Neural progenitor cell (in vitro differentiated cells): ENCODE measurements around the gene METTL9.
"Not testable (repeated sequence)": the region's sequence is repeated elsewhere in the genome, so short reads cannot be mapped to it uniquely, and the experiment has no call there.

Experiments used
- CTCF ChIP-seq: fragments of 200-600 bp; sonication (generic); IDR thresholded peaks from 2 replicates; pipeline ENCODE4 v1.5.1; 2017; ENCODE audit warnings: antibody characterized with exemption, mild to moderate bottlenecking
- EZH2 ChIP-seq: fragments of 200-600 bp; sonication (generic); IDR thresholded peaks from 2 replicates; pipeline ENCODE4 v1.6.1; 2017; ENCODE audit warnings: antibody characterized with exemption, mild to moderate bottlenecking, moderate library complexity
- EZH2phosphoT487 ChIP-seq: fragments of 200-600 bp; sonication (generic); IDR thresholded peaks from 2 replicates; pipeline ENCODE4 v1.6.1; 2017; ENCODE audit warnings: antibody characterized with exemption

- not testable (repeated sequence) for TF ChIP-seq CTCF, EZH2, EZH2phosphoT487
Measured at GRCh38 chr16:21573506-21573905, 25.9 kb upstream of the METTL9 start.
